KBM-7 (cell line): ENCODE results near the gene ZNRD2.

Source experiments
- DNase-seq: peaks from one replicate; pipeline ENCODE4 v3.0.0-alpha.2; 2015
- in situ Hi-C: fragments of 300-500 bp; cut with MboI; formaldehyde crosslinking; loops from 2 replicates; pipeline ENCODE4 v1.14.3; 2020; ENCODE audit warnings: low sequenced_read_pairs, low pct_unique_long_range_greater_than_20kb, mixed read lengths

ZNRD2 gene

DNA sequence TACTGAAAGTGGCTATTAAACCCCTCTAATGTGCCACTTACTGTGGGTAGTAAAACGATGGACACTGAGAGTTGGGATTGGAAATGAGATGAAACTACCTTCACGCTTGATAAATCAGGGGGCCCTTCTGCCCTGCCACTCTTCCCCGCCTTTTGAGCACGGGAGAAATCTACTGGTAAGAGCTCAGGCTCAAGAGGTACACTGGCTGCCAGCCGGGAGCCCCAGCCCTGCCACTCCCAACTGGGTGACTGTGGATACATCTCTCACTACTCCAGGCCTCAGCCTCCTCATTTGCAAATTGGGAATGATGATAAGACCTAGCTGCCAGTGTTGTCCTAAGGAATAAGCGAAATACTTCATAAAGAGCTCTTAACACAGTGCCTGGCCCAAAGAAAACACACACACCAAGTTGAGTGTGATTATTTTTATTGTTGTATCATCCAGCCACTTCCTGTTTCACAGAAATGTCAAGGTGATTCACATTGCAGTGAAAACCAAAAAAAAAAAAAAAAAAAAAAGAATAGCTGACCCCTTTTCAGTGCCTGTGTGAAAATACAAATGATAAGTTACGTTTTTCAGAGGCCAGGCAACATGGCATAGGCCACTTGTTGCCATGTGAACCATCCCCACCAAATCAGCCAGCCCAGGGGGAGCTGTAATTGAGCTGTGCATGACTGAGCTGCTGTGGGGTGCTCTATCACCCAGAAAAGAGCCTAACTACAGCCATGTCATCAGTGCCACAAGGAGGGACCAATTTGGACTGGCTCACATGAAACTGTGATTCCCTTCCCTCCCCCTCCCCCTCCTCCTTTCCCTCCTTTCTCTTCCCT is 4.4 kb upstream of the ZNRD2 start:
- no peak for DNase-seq
- in situ Hi-C loops, result no loop called here

DNA sequence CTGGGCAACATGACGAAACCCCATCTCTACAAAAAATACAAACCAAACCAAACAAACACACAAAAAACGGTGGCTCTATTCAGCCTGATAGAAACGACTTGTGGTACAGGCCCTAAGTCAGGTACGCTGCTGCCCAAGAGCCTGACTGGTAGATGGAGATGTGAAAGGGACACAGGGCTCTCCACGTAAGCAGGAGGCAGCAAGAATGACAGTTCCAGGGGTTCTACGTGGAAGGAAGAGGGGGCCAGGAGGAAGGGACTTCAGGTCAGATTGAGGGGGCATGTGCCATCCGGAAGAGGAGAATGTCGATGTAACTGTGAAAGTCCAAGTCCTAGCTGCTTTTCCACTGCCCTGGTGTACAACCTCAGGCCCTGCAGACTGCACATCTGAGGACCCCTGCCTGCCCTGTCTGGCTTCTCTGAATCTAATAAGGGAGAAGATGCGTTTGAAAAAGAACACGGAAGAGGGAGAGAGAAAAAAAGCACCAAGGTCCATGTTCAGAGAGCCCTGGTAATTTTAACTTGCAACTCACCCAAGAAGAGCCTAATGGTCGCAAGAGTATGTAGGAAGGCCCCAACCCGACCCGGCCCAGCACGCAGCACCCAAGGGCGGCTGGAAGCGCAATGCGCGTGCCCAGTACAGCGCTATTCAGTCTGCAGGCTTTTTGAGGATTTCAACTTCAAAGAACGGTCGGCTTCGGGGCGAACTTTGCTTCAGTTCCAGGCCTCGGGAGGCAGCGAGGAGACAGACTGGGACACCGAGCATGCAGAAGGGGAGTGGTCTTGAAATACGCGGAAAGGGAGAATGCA is 909 bp upstream of the ZNRD2 start:
- no peak for DNase-seq
- in situ Hi-C loops, result no loop called here

- in situ Hi-C loops, result no loop called here
- no peak for DNase-seq
Measured at GRCh38 chr11:65571420-65571819, 1.1 kb downstream of the ZNRD2 start.

DNA sequence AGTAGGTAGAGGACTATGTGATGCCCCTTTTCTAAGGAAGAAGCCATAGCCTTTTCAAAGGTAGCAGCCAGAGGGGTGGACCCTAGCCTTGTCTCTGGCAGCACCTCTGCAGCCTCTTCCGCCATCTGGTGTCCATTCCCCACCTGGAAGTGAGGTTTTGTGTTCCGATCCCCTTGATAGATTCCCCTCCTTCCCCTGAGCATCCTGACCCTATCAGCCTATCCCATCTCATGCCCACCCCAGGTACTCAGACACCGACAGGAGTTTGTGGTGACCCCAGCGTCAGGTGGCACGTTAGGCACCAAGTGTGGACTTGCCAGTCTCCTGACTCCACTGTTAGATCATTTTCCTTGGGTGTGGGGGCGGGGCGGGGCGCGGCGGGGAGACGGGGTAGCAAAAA is 1.7 kb downstream of the ZNRD2 start:
- DNase-seq, result peak; percentile 63

DNA sequence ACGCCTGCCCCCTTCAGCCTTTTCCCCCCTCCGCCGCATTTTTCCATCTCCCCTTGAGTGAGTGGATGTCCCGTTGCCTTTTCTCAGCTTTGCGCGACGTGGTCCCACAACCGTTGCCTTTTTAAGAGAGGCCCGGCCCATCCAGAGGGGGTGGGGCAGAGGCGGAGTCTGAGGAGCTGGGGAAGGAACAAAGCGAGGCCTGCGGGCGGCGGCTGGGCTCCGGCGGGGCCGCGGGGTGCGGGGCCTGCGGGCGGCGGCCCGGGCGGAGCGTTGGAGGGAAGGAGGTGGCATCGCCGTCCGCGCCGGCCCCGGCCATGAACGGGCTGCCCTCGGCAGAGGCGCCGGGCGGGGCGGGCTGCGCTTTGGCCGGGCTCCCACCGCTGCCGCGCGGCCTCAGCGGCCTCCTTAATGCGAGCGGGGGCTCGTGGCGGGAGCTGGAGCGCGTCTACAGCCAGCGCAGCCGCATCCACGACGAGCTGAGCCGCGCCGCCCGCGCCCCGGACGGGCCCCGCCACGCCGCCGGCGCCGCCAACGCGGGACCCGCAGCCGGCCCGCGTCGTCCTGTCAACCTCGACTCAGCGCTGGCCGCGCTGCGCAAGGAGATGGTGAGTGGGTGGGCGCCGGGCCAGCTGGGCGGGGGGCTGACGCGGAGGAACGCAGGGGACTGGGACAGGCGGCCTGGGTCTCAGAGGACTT is 2.2 kb downstream of the ZNRD2 start, which contains the start of gene FAM89B:
Gene FAM89B (plus strand): TSS at position 183 of the 696 bp plus-strand sequence. CDS start 132 bp downstream, at position 315.
- in situ Hi-C loops, result no loop called here
- peak; percentile 85 for DNase-seq

More for the DNA sequence above, 1.7 kb downstream of the ZNRD2 start:
- in situ Hi-C loops, result no loop called here

DNA sequence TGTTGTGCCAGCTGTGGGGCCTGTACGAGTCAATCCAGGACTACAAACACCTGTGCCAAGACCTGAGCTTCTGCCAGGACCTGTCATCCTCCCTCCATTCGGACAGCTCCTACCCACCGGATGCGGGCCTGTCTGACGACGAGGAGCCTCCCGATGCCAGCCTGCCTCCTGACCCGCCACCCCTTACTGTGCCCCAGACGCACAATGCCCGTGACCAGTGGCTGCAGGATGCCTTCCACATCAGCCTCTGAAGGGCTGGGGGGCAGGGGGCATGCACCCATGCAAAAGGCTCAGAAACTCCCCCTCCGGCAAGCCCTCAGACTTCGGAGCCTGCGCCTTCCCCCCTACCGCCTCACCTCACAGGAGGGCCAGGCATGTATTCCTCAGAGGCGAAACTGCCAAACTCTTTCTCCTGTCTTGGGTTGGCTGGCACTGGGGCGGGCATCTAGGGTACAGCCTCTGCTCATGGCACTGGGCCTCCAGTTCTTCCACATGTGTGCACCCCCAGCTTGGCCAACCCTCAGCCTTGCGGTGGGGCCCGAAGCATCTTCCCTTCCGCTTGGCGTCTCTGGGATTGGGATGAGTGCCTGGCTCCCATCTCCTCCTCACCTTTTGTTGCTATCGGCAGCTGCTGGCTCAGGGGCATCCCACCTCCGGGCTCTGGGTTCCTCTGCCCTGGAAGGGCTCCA is 3.3 kb downstream of the ZNRD2 start:
- in situ Hi-C loops, result no loop called here

GRCh38 chr11:65574109-65574810 is 4.0 kb downstream of the ZNRD2 start:
- in situ Hi-C loops, result no loop called here
- DNase-seq, result peak; percentile 98

More for the DNA sequence above, 3.3 kb downstream of the ZNRD2 start:
- no peak for DNase-seq

DNA sequence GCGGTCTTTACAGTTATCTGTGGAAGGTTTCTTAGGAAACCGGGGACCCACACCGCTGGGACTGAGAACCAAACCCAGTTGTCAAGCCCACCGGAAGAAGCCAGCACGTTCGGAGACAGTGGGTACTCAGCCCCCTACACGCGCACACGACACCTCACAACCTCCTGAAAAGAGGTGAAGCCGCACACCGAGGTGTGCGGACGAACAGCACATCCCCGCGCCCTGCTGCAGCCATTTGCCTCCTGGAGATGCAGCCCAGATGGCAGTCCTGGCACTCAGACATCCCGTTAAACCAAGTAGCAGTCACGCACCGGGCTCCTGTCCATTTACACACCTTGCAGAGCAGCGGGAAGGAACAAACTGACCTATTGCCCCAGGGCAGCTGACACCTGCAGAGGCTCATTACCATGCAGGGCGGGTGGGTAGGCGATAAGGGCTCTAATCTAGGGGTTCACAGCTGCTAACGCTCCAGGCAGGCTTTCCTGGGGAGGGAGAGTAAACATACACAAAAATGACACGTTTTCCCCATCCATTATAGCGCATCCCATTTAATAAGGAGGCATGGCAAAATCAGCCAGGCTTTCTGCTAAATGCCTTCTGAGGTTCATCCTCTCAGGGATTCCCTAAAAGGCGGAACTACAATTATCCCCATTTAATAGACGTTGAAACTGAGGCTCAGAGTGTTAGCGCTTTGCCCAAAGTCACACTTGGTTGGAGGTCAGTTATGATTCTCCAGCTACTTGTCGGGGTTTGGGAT is 4.7 kb downstream of the ZNRD2 start:
- in situ Hi-C loops, result no loop called here

DNA sequence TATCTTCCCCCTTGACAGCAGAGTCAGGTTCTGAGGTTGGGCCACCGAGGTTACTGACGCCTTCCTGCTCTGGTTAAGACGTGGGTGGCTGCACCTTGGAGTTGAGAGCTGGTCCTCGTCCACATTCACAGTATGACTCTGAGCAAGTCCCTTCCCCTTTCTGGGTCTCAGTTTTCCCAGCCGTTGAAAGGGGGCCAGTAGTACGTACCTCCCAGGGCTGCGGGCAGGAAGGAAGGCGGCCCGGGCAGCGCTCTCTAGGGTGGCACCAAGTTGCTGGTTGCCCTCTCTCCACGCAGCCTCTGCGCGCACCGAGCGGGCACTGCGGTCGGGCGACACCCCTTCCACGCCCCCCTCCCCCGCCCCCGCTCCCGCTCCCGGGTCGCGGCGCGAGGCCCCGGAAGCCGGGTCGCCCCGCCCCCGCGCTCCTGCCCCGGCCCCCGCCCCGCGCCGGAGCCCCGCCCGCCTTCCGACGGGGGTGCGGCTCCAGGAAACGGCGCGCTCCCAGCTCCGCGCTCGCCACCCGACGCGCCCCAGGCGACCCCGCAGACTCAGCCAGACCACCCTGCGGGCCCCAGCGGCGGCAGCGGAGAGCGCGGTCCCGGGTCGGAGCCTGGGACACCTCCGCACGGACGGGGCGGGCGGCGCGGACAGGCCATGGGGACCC is 5.4 kb downstream of the ZNRD2 start, which contains the start of gene EHBP1L1:
Gene EHBP1L1 (plus strand): TSS at position 486 of the 664 bp plus-strand sequence. CDS start 250 bp downstream, outside the sequence.
- in situ Hi-C loops, result no loop called here
- DNase-seq, result no peak

More for the DNA sequence above, 4.7 kb downstream of the ZNRD2 start:
- DNase-seq, result peak; percentile 57

- in situ Hi-C loops, result no loop called here
- no peak for DNase-seq
Measured at GRCh38 chr11:65576232-65576866, 6.1 kb downstream of the ZNRD2 start.

- DNase-seq, result peak; percentile 36
- in situ Hi-C loops, result no loop called here
Measured at GRCh38 chr11:65576867-65577755, 6.8 kb downstream of the ZNRD2 start.

GRCh38 chr11:65577756-65578109 is 7.5 kb downstream of the ZNRD2 start:
- in situ Hi-C loops, result no loop called here
- DNase-seq, result no peak

- in situ Hi-C loops, result no loop called here
- DNase-seq, result no peak
Measured at GRCh38 chr11:65578134-65578533, 7.9 kb downstream of the ZNRD2 start.

- in situ Hi-C loops, result no loop called here
- no peak for DNase-seq
Measured at GRCh38 chr11:65578667-65579066, 8.4 kb downstream of the ZNRD2 start.

GRCh38 chr11:65579291-65579690 is 9.0 kb downstream of the ZNRD2 start:
- in situ Hi-C loops, result no loop called here
- no peak for DNase-seq
